ENCODE data around the gene FAM83B. TPM values are rescaled to one million over a fixed set of nuclear protein-coding genes. Genes with fewer than 3 reads are reported as not detected.
"Not testable (repeated sequence)": the region's sequence is repeated elsewhere in the genome, so short reads cannot be mapped to it uniquely, and the experiment has no call there.

The FAM83B gene
- not detected for polyA plus RNA-seq

- H3K27ac Mint-ChIP-seq, result peak within 1 kb of the TSS in 1 of 3 donors; percentile 73
- peaks cover 4% of the 10 kb centered on the region for H3K27me3 Mint-ChIP-seq
Observed at GRCh38 chr6:54846243-54846856, at the start of gene FAM83B. Gene FAM83B, plus strand, starts transcription at chr6:54846771. Its CDS starts 23,476 bp downstream, at chr6:54870247.

GRCh38 chr6:54796918-54797317, 49.7 kb upstream of the FAM83B start:
- H3K27me3 Mint-ChIP-seq, H3K27ac Mint-ChIP-seq, H3K4me1 Mint-ChIP-seq, H3K4me3 Mint-ChIP-seq, H3K36me3 Mint-ChIP-seq: not testable (repeated sequence)
- H3K9me3 Mint-ChIP-seq, result peaks cover 0 to 13% (median 3%) of the 10 kb centered on the region in 3 donors

More at GRCh38 chr6:54846243-54846856, at the start of gene FAM83B:
- Mint-ChIP-seq H3K36me3 (no peaks in the 10 kb centered on the region), H3K4me3 (no peak within 1 kb of the TSS), H3K4me1 (no peaks in the 10 kb centered on the region), H3K9me3 (peaks cover 3 to 11% (median 10%) of the 10 kb centered on the region in 3 donors)

GRCh38 chr6:54800050-54800600, 46.4 kb upstream of the FAM83B start:
- H3K27ac Mint-ChIP-seq, result no peak overlapping the region
- H3K4me3 Mint-ChIP-seq, result no peak overlapping the region
- H3K4me1 Mint-ChIP-seq, result no peaks in the 10 kb centered on the region
- peaks cover 4 to 13% (median 6%) of the 10 kb centered on the region in 3 donors for H3K9me3 Mint-ChIP-seq
- no peaks in the 10 kb centered on the region for H3K27me3 Mint-ChIP-seq
- peaks cover 2% of the 10 kb centered on the region for H3K36me3 Mint-ChIP-seq

GRCh38 chr6:54801244-54801643, 45.3 kb upstream of the FAM83B start:
- H3K4me1 Mint-ChIP-seq, result no peaks in the 10 kb centered on the region
- H3K27me3 Mint-ChIP-seq, result no peaks in the 10 kb centered on the region
- H3K4me3 Mint-ChIP-seq, result no peak overlapping the region
- H3K36me3 Mint-ChIP-seq, result peaks cover 2% of the 10 kb centered on the region
- H3K9me3 Mint-ChIP-seq, result peaks cover 6 to 8% (median 7%) of the 10 kb centered on the region in 3 donors
- H3K27ac Mint-ChIP-seq, result no peak overlapping the region

- no peaks in the 10 kb centered on the region for H3K4me1 Mint-ChIP-seq
- peaks cover 2% of the 10 kb centered on the region for H3K36me3 Mint-ChIP-seq
- no peaks in the 10 kb centered on the region for H3K27me3 Mint-ChIP-seq
- peaks cover 4 to 7% (median 6%) of the 10 kb centered on the region in 3 donors for H3K9me3 Mint-ChIP-seq
- H3K27ac Mint-ChIP-seq, result no peak overlapping the region
- no peak overlapping the region for H3K4me3 Mint-ChIP-seq
Observed at GRCh38 chr6:54801669-54802068, 44.9 kb upstream of the FAM83B start.

DNA sequence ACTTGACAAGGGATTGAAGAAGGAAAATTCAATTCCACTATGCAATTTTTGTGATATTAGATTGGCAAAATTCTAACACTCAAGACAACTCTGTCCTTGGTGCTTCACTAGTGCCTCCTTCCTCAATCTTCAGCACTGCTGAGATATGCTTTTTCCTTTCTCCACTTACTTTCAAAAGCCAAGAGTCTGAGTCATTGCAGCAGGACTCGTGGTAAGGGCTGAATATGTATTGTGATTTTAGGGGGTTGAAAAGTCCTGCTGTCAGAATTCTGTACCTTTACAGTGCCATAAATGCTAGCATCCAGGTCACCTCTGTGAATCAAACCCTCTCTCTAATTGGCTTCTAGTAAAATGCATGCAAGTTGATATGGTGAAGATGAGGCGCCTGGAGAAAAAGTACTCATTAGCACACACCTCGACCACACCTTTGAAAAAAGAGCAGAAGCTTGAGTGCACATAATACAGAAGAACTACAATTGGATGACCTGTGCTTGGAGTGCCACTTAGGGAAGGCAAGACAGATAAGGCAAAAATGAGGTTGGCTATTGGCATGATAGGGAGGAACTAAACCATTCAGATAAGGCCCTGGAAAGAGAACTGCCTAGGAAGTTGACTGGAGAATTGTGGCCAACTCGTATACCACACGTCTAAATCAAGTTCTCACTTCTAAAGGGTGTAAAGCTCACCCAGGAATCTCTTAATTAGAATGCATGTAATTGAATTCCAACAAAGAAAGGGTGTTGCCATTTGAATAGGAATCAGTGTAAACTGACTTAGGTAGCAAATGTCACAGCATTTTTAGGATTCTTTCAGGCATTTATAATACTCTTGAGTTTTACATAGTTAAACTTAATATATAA, 43.6 kb upstream of the FAM83B start:
- H3K4me1 Mint-ChIP-seq, result no peaks in the 10 kb centered on the region
- H3K9me3 Mint-ChIP-seq, result peaks cover 6 to 7% (median 6%) of the 10 kb centered on the region in 3 donors
- H3K27ac Mint-ChIP-seq, result no peak overlapping the region
- H3K27me3 Mint-ChIP-seq, result no peaks in the 10 kb centered on the region
- H3K4me3 Mint-ChIP-seq, result no peak overlapping the region
- H3K36me3 Mint-ChIP-seq, result peaks cover 2% of the 10 kb centered on the region

GRCh38 chr6:54805077-54805476, 41.5 kb upstream of the FAM83B start:
- peaks cover 2% of the 10 kb centered on the region for H3K36me3 Mint-ChIP-seq
- no peak overlapping the region for H3K4me3 Mint-ChIP-seq
- H3K4me1 Mint-ChIP-seq, result no peaks in the 10 kb centered on the region
- peaks cover 2 to 10% (median 3%) of the 10 kb centered on the region in 3 donors for H3K9me3 Mint-ChIP-seq
- no peaks in the 10 kb centered on the region for H3K27me3 Mint-ChIP-seq
- H3K27ac Mint-ChIP-seq, result no peak overlapping the region

- H3K36me3 Mint-ChIP-seq, result no peaks in the 10 kb centered on the region
- no peaks in the 10 kb centered on the region for H3K27me3 Mint-ChIP-seq
- H3K27ac Mint-ChIP-seq, result no peak overlapping the region
- peaks cover 2 to 8% (median 4%) of the 10 kb centered on the region in 3 donors for H3K9me3 Mint-ChIP-seq
- no peaks in the 10 kb centered on the region for H3K4me1 Mint-ChIP-seq
- no peak overlapping the region for H3K4me3 Mint-ChIP-seq
Observed at GRCh38 chr6:54810147-54810546, 36.4 kb upstream of the FAM83B start.

DNA sequence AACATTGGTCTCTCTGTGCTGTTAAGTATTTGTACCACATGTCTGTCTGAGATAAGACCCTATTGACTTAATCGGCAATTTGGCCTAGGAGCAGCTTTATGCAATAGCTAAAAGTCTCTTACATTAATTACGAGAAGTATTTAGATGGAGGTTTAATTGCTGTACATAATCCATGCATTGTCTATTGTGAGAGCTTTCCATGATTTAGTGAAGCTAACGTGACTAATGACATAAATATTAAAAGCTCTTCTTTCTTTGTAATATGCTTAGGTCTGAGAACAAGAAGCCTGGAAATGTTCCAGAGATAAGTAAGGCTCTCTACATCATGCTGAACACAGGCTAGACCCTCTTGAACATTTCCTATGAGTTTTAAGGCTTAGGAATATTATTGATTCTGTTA, 32.7 kb upstream of the FAM83B start:
- H3K9me3 Mint-ChIP-seq, result peaks cover 3 to 6% (median 4%) of the 10 kb centered on the region in 3 donors
- H3K27ac Mint-ChIP-seq, result no peak overlapping the region
- no peaks in the 10 kb centered on the region for H3K27me3 Mint-ChIP-seq
- no peak overlapping the region for H3K4me3 Mint-ChIP-seq
- no peaks in the 10 kb centered on the region for H3K36me3 Mint-ChIP-seq
- H3K4me1 Mint-ChIP-seq, result no peaks in the 10 kb centered on the region

DNA sequence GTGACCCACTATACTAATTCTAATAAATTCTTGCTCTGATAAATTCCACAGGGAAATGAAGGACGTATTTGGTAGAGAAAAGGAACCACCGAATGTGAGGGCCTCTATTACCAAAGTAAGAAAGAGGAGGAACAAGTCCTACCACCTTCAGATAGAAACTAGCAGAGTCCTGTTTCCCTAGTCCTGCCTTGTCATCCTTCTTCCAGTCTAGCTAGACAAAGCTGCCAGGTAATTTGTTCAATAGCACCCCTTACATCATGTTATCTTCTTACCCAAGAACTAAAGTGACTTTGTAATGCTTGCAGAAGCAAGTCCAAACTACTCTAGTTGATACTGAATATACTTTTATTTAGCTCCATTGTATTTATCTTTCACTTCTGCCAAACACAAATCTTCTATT, 29.3 kb upstream of the FAM83B start:
- Mint-ChIP-seq H3K27me3 (no peaks in the 10 kb centered on the region), H3K27ac (no peak overlapping the region), H3K4me3 (no peak overlapping the region), H3K36me3 (no peaks in the 10 kb centered on the region), H3K4me1 (no peaks in the 10 kb centered on the region), H3K9me3 (peaks cover 3 to 13% (median 4%) of the 10 kb centered on the region in 3 donors)

DNA sequence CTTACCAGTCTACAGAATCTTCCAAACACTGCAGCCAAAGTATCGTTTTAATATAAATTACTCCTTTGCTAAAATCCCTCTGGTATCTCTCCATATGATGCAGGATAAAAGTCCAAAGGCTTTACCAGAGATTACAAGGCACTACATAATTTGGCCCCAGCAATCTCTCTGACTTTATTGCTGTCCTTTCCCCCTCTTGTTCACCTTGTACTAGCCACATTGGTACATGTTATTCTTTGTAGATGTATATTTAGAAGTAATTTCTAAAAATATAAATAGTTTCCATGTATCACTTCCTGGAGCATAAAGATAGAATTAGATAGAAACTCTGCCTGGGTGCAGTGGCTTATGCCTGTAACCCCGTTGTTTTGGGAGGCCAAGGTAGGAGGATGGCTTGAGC, 28.7 kb upstream of the FAM83B start:
- Mint-ChIP-seq H3K4me3 (no peak overlapping the region), H3K9me3 (peaks cover 3 to 15% (median 6%) of the 10 kb centered on the region in 3 donors), H3K36me3 (no peaks in the 10 kb centered on the region), H3K27me3 (no peaks in the 10 kb centered on the region), H3K4me1 (no peaks in the 10 kb centered on the region), H3K27ac (no peak overlapping the region)

- not testable (repeated sequence) for H3K36me3 Mint-ChIP-seq, H3K4me1 Mint-ChIP-seq, H3K27ac Mint-ChIP-seq, H3K27me3 Mint-ChIP-seq
- H3K9me3 Mint-ChIP-seq, result peaks cover 3 to 21% (median 6%) of the 10 kb centered on the region in 3 donors
- peak overlapping the region in 1 of 4 donors; percentile 21 for H3K4me3 Mint-ChIP-seq
Observed at GRCh38 chr6:54824225-54824624, 22.3 kb upstream of the FAM83B start.

GRCh38 chr6:54827010-54827409, 19.6 kb upstream of the FAM83B start:
- H3K4me1 Mint-ChIP-seq, result no peaks in the 10 kb centered on the region
- no peak overlapping the region for H3K27ac Mint-ChIP-seq
- no peak overlapping the region for H3K4me3 Mint-ChIP-seq
- peaks cover 3 to 14% (median 6%) of the 10 kb centered on the region in 3 donors for H3K9me3 Mint-ChIP-seq
- H3K36me3 Mint-ChIP-seq, result peaks cover 2% of the 10 kb centered on the region
- H3K27me3 Mint-ChIP-seq, result no peaks in the 10 kb centered on the region

DNA sequence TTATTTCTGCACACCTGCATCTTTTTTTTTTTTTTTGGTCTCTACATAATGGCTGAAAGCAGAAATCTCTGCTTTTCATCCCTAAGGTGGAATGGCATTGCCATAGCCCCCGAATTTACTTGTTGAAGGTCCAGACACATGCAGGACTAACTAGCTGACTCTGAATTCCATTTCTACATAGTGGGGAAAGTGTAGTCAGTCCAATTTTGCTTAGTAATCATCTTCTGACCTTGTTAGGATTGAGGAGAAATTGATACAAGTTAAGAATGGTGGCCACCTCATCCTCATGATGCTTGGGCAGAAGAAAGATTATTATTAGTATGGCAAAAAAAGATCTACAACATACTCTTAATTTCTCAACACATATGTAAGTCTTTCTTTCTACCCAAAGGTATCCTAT, 16.4 kb upstream of the FAM83B start:
- Mint-ChIP-seq H3K36me3 (peaks cover 2% of the 10 kb centered on the region), H3K27ac (no peak overlapping the region), H3K27me3 (no peaks in the 10 kb centered on the region), H3K4me1 (no peaks in the 10 kb centered on the region), H3K4me3 (no peak overlapping the region), H3K9me3 (peaks cover 0 to 8% (median 4%) of the 10 kb centered on the region in 3 donors)

DNA sequence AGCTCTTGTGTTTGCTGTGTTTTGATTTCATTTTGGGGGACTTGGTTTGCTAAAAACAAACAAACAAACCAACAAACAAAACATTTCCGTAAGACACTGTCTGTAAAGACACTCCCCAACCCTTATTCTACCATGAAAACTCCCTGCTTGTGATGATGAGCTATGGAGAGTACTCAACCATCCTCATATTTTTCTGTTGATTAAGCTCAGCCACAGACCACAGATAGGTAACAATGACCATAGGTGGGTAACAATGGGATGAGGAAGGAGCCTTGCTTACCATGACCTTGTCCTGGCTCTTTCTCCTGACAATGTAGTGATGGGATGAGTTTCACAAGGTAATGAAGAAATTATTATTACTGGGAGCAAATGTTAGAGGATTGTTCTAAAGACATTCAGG, 11.4 kb upstream of the FAM83B start:
- no peaks in the 10 kb centered on the region for H3K27me3 Mint-ChIP-seq
- H3K4me3 Mint-ChIP-seq, result no peak overlapping the region
- H3K36me3 Mint-ChIP-seq, result no peaks in the 10 kb centered on the region
- H3K4me1 Mint-ChIP-seq, result no peaks in the 10 kb centered on the region
- no peak overlapping the region for H3K27ac Mint-ChIP-seq
- H3K9me3 Mint-ChIP-seq, result peaks cover 2 to 18% (median 7%) of the 10 kb centered on the region in 3 donors

Measured in IgD-negative memory B cell (primary cell).